Small intestine (tissue), 7 donors: ENCODE measurements around the gene RPA1. TPM values are rescaled to one million over a fixed set of nuclear protein-coding genes. Genes with fewer than 3 reads are reported as not detected.

ENCODE experiments used
- DNase-seq, 2 donors: peaks; one replicate each; pipeline versions ENCODE4 v3.0.0 to v3.0.0-alpha.2; 2013
- FAIRE-seq: peaks from 2 replicates; lab custom pipeline; 2012; peaks lifted over from hg19 to GRCh38; lab: Jason Lieb, UNC
- H3K27ac ChIP-seq, 3 donors: one replicate each; pipeline ENCODE4 v1.5.1; 2013; ENCODE audit warnings: low read length in 2 of 3, mild to moderate bottlenecking in 2 of 3, control low read depth in 1 of 3, inconsistent platforms in 1 of 3, low read depth in 1 of 3, moderate library complexity in 1 of 3
- H3K27me3 ChIP-seq, 3 donors: one replicate each; pipeline ENCODE4 v1.6.1; 2013; ENCODE audit warnings: low read length in 3 of 3, inconsistent platforms in 1 of 3; ENCODE audit not compliant: control insufficient read depth in 3 of 3, insufficient read depth in 3 of 3
- H3K36me3 ChIP-seq, 3 donors: one replicate each; pipeline ENCODE4 v1.6.1; 2013; ENCODE audit warnings: low read length in 3 of 3, inconsistent platforms in 1 of 3, low read depth in 1 of 3, mild to moderate bottlenecking in 1 of 3, moderate library complexity in 1 of 3; ENCODE audit not compliant: control insufficient read depth in 3 of 3, insufficient read depth in 2 of 3
- H3K4me1 ChIP-seq, 3 donors: one replicate each; pipeline ENCODE4 v1.6.1; 2013; ENCODE audit warnings: low read length in 2 of 3, inconsistent platforms in 1 of 3, low read depth in 1 of 3, mild to moderate bottlenecking in 1 of 3, moderate library complexity in 1 of 3; ENCODE audit not compliant: control insufficient read depth in 3 of 3, insufficient read depth in 2 of 3
- H3K4me3 ChIP-seq, 3 donors: one replicate each; pipeline ENCODE4 v1.5.1; 2013; ENCODE audit warnings: low read length in 3 of 3, control low read depth in 1 of 3, inconsistent platforms in 1 of 3, low read depth in 1 of 3, mild to moderate bottlenecking in 1 of 3, moderate library complexity in 1 of 3
- H3K9me3 ChIP-seq, 2 donors: one replicate each; pipeline ENCODE4 v1.6.1; 2013; ENCODE audit warnings: low read depth in 1 of 2, low read length in 1 of 2; ENCODE audit not compliant: control insufficient read depth in 2 of 2, insufficient read depth in 1 of 2
- WGBS, 3 donors: extraction: QIAGEN DNeasy Blood & Tissue Kit; methylation state at CpG; one replicate each; pipeline ENCODE4 v1.1.7; 2013; 5-methylcytosine and 5-hydroxymethylcytosine counted together
- polyA plus RNA-seq, 4 donors: library from polyadenylated mRNA; stranded (reverse) in 3 of 4; unstranded in 1 of 4; fragments of 200-250 nt in 3 of 4; fragments of 120-200 nt in 1 of 4; gene quantifications; one replicate each; pipeline versions ENCODE4 v1.2.1 to v1.2.3, GENCODE V29; 2013
- donor health status: healthy with polysubstance abuse.
- donor health status: control.
- donor health status: control.
- donor health status: Bipolar disorder and iron deficiency.
- donor health status: healthy.

Gene RPA1
- polyA plus RNA-seq, 4 donors = 21.2 to 68.8 (median 27.3) TPM

DNA sequence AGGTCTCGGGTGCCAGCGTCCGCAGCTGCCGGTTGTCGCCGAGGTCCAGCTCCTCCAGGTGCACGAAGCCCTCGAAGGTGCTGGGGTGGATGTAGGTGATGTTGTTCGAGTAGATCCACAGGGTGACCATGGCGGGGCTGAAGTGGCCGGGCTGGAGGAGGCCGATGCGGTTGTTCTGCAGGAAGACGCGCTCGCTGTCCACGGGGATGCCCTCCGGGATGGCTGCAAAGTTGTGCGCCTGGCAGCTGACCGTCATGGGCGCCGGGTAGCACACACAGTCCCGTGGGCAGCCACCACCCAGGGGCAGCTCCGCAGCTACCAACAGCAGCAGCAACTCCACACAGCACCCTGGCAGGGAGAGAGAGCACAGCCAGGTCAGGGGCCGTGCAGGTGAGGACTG is 107.7 kb downstream of the RPA1 start:
- peaks cover 0 to 5% (median 0%) of the 10 kb centered on the region in 3 donors for H3K4me1 ChIP-seq
- no peak overlapping the region for H3K27ac ChIP-seq
- DNase-seq = no peak
- no peaks in the 10 kb centered on the region for H3K9me3 ChIP-seq
- peaks cover 0 to 4% (median 0%) of the 10 kb centered on the region in 3 donors for H3K27me3 ChIP-seq
- H3K4me3 ChIP-seq = no peak overlapping the region
- H3K36me3 ChIP-seq = no peaks in the 10 kb centered on the region
- no peak for FAIRE-seq
- whole genome bisulfite sequencing, 3 donors = 94 to 96% (median 94%) methylated on average over 17 to 25 of the region's 25 CpGs

- H3K4me3 ChIP-seq = no peak overlapping the region
- no peaks in the 10 kb centered on the region for H3K27me3 ChIP-seq
- no peaks in the 10 kb centered on the region for H3K9me3 ChIP-seq
- WGBS, 3 donors = 69 to 72% (median 69%) methylated on average over 27 of the region's 27 CpGs
- FAIRE-seq (no peak), DNase-seq (no peak)
- no peak overlapping the region for H3K27ac ChIP-seq
- no peaks in the 10 kb centered on the region for H3K36me3 ChIP-seq
- peaks cover 0 to 5% (median 0%) of the 10 kb centered on the region in 3 donors for H3K4me1 ChIP-seq
These were observed 110.4 kb downstream of the RPA1 start for GRCh38 chr17:1939981-1940809.

GRCh38 chr17:1940810-1941185 is 111.0 kb downstream of the RPA1 start:
- no peak for FAIRE-seq
- Histone ChIP-seq H3K4me3 (no peak overlapping the region), H3K27me3 (no peaks in the 10 kb centered on the region), H3K9me3 (no peaks in the 10 kb centered on the region), H3K4me1 (peaks cover 0 to 5% (median 0%) of the 10 kb centered on the region in 3 donors), H3K36me3 (no peaks in the 10 kb centered on the region), H3K27ac (no peak overlapping the region)
- no peak for DNase-seq
- WGBS, 3 donors = 74 to 78% (median 76%) methylated on average over 10 of the region's 10 CpGs

DNA sequence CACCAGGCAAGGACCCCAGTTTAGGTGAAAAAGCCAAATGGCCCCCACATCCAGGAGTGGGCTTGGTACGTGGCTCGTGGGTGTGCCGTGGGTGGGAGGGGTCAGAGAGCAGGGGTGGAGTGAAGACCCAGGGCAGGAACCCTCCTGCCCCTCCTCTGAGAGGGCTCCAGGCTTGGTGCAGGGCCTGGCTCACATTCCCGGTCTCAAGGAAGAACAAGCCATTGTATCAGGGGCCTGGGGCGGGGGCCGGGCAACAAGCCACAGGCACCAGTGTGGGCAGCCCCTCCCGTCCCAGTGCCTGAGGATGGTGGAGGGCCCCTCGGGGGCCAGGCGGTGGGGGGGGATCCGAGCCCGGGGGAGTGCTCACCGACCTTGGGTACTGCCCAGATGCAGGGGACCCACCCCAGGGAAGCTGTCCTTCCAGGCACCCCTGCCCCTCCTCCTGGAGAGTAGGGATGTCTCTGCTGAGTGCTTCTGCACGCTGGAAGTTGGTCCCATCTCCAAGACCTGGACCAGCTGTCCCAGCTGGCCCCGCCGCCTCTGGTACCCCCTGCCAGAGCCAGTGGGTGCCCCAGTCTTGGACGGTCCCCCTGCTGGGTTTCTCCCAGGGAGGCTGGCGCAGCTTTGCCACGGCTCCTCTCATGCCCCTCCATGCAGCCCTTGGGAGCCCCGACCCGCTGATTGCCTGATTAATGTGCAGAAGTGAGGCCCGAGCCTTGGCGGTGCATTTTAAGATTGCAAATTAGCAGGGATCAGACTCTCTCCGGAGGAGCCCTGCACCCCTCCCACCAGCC is 111.7 kb downstream of the RPA1 start:
- no peak for DNase-seq
- H3K4me3 ChIP-seq = no peak overlapping the region

DNA sequence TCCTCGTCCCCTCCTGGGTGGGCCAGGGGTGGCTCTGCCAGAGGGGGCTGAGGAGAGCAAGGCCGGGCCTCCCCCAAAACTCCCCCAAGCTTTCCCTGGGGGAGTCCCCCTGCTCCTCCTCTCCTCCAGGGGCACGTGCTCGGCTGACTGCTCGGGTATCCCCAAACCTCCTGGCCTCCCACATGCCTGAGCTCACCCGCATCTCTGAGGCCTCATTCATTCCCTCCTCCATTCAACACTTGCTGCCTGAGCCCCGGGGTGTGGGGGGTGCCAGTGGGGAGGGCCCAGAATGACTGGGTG is 112.2 kb downstream of the RPA1 start:
- Histone ChIP-seq H3K9me3 (no peaks in the 10 kb centered on the region), H3K27me3 (no peaks in the 10 kb centered on the region), H3K4me3 (no peak overlapping the region), H3K4me1 (peaks cover 0 to 8% (median 0%) of the 10 kb centered on the region in 3 donors), H3K27ac (no peak overlapping the region), H3K36me3 (no peaks in the 10 kb centered on the region)
- FAIRE-seq (no peak), DNase-seq (no peak)
- 72 to 83% (median 75%) methylated on average over 6 to 7 of the region's 7 CpGs for WGBS, 3 donors

More for the DNA sequence above, 111.7 kb downstream of the RPA1 start:
- peaks cover 0 to 5% (median 0%) of the 10 kb centered on the region in 3 donors for H3K4me1 ChIP-seq
- no peak for FAIRE-seq
- 57 to 80% (median 65%) methylated on average over 13 to 23 of the region's 23 CpGs for WGBS, 3 donors
- no peaks in the 10 kb centered on the region for H3K36me3 ChIP-seq
- H3K9me3 ChIP-seq = no peaks in the 10 kb centered on the region
- H3K27ac ChIP-seq = no peak overlapping the region
- no peaks in the 10 kb centered on the region for H3K27me3 ChIP-seq

DNA sequence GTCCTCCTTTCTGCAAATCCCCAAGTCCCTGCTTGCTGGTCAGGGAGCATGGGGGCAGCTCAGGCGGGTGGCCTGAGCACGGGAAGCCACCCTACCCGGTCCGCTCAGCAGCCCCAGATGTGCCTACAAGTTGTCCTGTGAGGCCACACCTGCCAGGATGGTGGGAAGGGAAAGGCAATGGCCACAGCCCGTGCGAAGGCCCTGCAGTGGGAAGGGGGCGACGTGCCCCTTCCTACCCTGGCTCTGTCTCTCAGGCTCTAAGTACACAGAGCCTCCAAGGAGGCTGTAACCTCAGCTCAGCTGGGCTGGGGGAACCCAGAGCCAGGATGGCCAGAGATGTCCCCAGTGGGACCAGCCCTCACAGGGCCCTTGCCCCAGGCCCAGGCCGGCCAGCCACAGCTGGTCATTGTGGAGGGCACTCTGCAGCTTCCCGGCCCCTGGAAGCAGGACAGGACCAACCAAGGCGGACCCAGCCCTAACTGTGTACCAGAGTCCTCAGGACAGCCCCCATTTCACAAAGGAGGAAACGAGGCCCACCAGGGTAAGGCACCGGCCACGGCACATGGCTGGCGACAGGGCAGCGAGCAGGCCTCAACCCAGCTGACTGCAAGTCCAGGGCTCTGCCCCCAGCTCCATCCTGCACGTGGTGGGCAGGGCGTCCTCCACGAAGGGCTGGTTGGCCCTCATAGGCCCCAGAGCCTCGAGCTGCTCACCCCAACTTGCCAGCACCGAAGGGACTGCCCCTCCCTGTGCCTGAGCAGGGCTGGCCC is 113.0 kb downstream of the RPA1 start:
- no peak for DNase-seq
- Histone ChIP-seq H3K9me3 (no peaks in the 10 kb centered on the region), H3K4me3 (no peak overlapping the region), H3K36me3 (no peaks in the 10 kb centered on the region), H3K27me3 (no peaks in the 10 kb centered on the region), H3K4me1 (peaks cover 0 to 17% (median 0%) of the 10 kb centered on the region in 3 donors), H3K27ac (no peak overlapping the region)
- WGBS, 3 donors = 80 to 89% (median 86%) methylated on average over 20 to 21 of the region's 21 CpGs
- FAIRE-seq = no peak

DNA sequence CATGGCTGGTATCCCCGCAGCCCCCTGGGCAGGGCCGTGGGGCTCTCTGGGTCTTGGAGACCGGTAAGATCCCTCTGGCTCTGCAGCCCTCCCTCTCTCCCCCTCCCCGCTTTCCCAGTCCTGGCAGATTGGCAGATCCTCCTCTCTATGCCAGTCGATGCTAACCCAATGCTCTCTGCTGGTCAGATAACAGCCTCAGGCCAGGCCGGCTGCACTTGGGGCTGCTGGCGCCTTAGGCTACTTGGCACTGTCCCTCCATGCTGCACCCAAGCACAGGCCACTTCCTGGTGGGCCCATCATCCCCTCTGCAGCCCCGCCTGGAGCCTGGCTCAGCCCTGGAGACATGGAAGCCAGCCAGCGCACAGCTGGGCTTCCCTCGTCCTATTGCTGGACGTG is 113.6 kb downstream of the RPA1 start:
- no peak for DNase-seq
- FAIRE-seq = no peak
- Histone ChIP-seq H3K27ac (no peak overlapping the region), H3K4me1 (peaks cover 0 to 21% (median 0%) of the 10 kb centered on the region in 3 donors), H3K36me3 (no peaks in the 10 kb centered on the region), H3K9me3 (no peaks in the 10 kb centered on the region), H3K4me3 (no peak overlapping the region), H3K27me3 (no peaks in the 10 kb centered on the region)
- 69 to 85% (median 74%) methylated on average over 11 of the region's 11 CpGs for WGBS, 3 donors

DNA sequence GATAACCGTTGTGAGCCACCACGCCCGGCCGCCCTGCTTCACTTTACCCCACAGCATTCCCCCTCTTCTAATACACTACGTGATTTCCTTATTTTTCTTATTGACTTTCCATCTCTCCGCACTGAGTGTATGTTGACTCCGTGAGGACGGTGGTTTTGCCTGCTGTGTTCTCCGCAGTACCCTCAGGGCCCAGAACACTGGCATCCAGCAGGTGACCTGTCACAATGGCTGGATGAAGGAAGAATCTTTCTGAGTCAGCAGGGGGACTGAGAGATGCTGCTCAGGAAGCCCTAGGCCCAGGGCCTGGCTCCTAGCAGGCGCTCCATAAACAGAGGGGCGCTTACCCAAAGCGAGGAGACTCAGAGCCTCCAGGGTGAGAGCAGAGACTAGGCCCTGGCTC is 115.8 kb downstream of the RPA1 start:
- FAIRE-seq (no peak), DNase-seq (no peak)
- no peaks in the 10 kb centered on the region for H3K27me3 ChIP-seq
- no peaks in the 10 kb centered on the region for H3K9me3 ChIP-seq
- H3K4me1 ChIP-seq = peaks cover 0 to 21% (median 0%) of the 10 kb centered on the region in 3 donors
- H3K27ac ChIP-seq = no peak overlapping the region
- no peak overlapping the region for H3K4me3 ChIP-seq
- no peaks in the 10 kb centered on the region for H3K36me3 ChIP-seq
- WGBS, 3 donors = 91 to 93% (median 92%) methylated on average over 12 of the region's 12 CpGs
